Endodermal cell (in vitro differentiated cells): ENCODE results near the gene DOK6. TPM values are rescaled to one million over a fixed set of nuclear protein-coding genes. Genes with fewer than 3 reads are reported as not detected.

Experiments
- DNase-seq: peaks from one replicate; pipeline ENCODE4 v3.0.0-alpha.2; 2017
- H3K27ac ChIP-seq: 2 replicates; pipeline ENCODE4 v1.5.1; 2013; ENCODE audit warnings: mild to moderate bottlenecking, low read depth, low read length, moderate library complexity
- H3K27me3 ChIP-seq: 2 replicates; pipeline ENCODE4 v1.6.1; 2013; ENCODE audit warnings: mild to moderate bottlenecking, low read length, moderate library complexity; ENCODE audit not compliant: insufficient read depth, control insufficient read depth, poor library complexity, severe bottlenecking
- H3K36me3 ChIP-seq: 2 replicates; pipeline ENCODE4 v1.7.0; 2013; ENCODE audit warnings: mild to moderate bottlenecking, low read length, moderate library complexity; ENCODE audit not compliant: control insufficient read depth, insufficient read depth
- H3K4me1 ChIP-seq: one replicate; pipeline ENCODE4 v1.7.0; 2013; ENCODE audit warnings: low read length; ENCODE audit not compliant: control insufficient read depth, insufficient read depth
- H3K4me3 ChIP-seq: 2 replicates; pipeline ENCODE4 v1.5.1; 2013; ENCODE audit warnings: mild to moderate bottlenecking, low read length, moderate library complexity
- H3K9ac ChIP-seq: 2 replicates; pipeline ENCODE4 v1.6.1; 2013; ENCODE audit warnings: mild to moderate bottlenecking, low read length, moderate library complexity; ENCODE audit not compliant: poor library complexity, severe bottlenecking; ENCODE audit errors: extremely low read depth
- H3K9me3 ChIP-seq: 2 replicates; pipeline ENCODE4 v1.6.1; 2013; ENCODE audit warnings: mild to moderate bottlenecking, low read length, moderate library complexity; ENCODE audit not compliant: control insufficient read depth
- H3K27ac Mint-ChIP-seq: 2 replicates; pipeline ENCODE4 v1.8.0; 2020; ENCODE audit warnings: mixed read lengths
- H3K27me3 Mint-ChIP-seq: 2 replicates; pipeline ENCODE4 v1.8.0; 2021; ENCODE audit warnings: mild to moderate bottlenecking, mixed read lengths; ENCODE audit not compliant: insufficient read depth
- H3K36me3 Mint-ChIP-seq: 2 replicates; pipeline ENCODE4 v1.8.0; 2020; ENCODE audit warnings: low read depth, mixed read lengths
- H3K4me1 Mint-ChIP-seq: 2 replicates; pipeline ENCODE4 v1.8.0; 2020; ENCODE audit warnings: mixed read lengths
- H3K4me3 Mint-ChIP-seq: 2 replicates; pipeline ENCODE4 v1.8.0; 2020; ENCODE audit warnings: mild to moderate bottlenecking, moderate library complexity, mixed read lengths
- H3K9me3 Mint-ChIP-seq: 2 replicates; pipeline ENCODE4 v1.8.0; 2020; ENCODE audit warnings: mild to moderate bottlenecking, mixed read lengths
- CTCF ChIP-seq: fragments of 200-600 bp; sonication (generic); conservative IDR thresholded peaks from 2 replicates; pipeline ENCODE4 v1.5.0; 2021; ENCODE audit warnings: antibody characterized with exemption, mild to moderate bottlenecking
- WGBS, 2 experiments: methylation state at CpG; one replicate each; pipeline versions ENCODE4 v1.1.5 to v1.1.7; 2013; ENCODE audit warnings: missing lambda C conversion rate in 2 of 2, mixed read lengths in 1 of 2; ENCODE audit not compliant: insufficient coverage in 1 of 2, insufficient read length in 1 of 2; 5-methylcytosine and 5-hydroxymethylcytosine counted together
- total RNA-seq, 2 donors: library from RNA; stranded (reverse); fragmentation: NEBNext Ultra II Directional in 1 of 2; extraction: Animal tissue kit (Norgen Biotek cat#: 25700) in 1 of 2; gene quantifications; 2 replicates in 1 of 2; 3 replicates in 1 of 2; pipeline ENCODE4 v1.2.1, GENCODE V29; 2021

The DOK6 gene
- total RNA-seq, 2 donors from 2014 or later: 5.7 to 5.9 TPM

DNA sequence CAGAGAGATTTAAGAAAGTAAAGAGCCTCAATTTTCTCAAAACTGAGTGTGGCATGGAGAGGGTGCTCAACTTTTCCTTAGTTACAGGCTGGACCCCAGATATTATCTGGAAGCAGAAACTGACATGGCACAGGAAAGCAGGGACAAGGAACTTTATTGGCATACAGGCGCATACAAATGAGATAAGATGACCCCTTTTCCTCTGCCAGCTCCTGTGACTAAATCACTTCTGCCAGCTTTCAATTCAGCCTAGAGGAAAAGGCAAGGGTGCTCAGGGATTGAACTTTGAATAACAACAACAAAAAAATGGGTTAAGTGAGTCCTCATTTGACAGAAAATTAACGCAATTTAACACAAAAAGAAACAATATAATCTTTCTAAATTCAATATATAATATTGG lies 284.1 kb downstream of the DOK6 start:
- Histone ChIP-seq H3K27ac (no peak overlapping the region), H3K4me3 (no peak overlapping the region), H3K9ac (no peak overlapping the region), H3K4me1 (no peaks in the 10 kb centered on the region), H3K27me3 (no peaks in the 10 kb centered on the region), H3K36me3 (no peaks in the 10 kb centered on the region), H3K9me3 (no peaks in the 10 kb centered on the region)
- Mint-ChIP-seq H3K27me3 (no peaks in the 10 kb centered on the region), H3K4me1 (no peaks in the 10 kb centered on the region), H3K27ac (no peak overlapping the region), H3K36me3 (no peaks in the 10 kb centered on the region), H3K4me3 (no peak overlapping the region), H3K9me3 (no peaks in the 10 kb centered on the region)
- DNase-seq: no peak
- 89 to 93% methylated on average over 1 of the region's 2 CpGs for WGBS, 2 experiments
- TF ChIP-seq CTCF: no peak

- no peaks in the 10 kb centered on the region for H3K36me3 Mint-ChIP-seq
- no peak for DNase-seq
- Histone ChIP-seq H3K9me3 (no peaks in the 10 kb centered on the region), H3K9ac (no peak overlapping the region), H3K36me3 (no peaks in the 10 kb centered on the region), H3K4me3 (no peak overlapping the region), H3K27me3 (no peaks in the 10 kb centered on the region), H3K27ac (no peak overlapping the region), H3K4me1 (no peaks in the 10 kb centered on the region)
- no peaks in the 10 kb centered on the region for H3K4me1 Mint-ChIP-seq
- no peaks in the 10 kb centered on the region for H3K9me3 Mint-ChIP-seq
- no peak overlapping the region for H3K27ac Mint-ChIP-seq
- no peaks in the 10 kb centered on the region for H3K27me3 Mint-ChIP-seq
- WGBS, 2 experiments: no CpG with 5 or more reads among the region's 1 CpG
- TF ChIP-seq CTCF: no peak
- no peak overlapping the region for H3K4me3 Mint-ChIP-seq
These were observed 286.2 kb downstream of the DOK6 start for GRCh38 chr18:69686861-69687260.

DNA sequence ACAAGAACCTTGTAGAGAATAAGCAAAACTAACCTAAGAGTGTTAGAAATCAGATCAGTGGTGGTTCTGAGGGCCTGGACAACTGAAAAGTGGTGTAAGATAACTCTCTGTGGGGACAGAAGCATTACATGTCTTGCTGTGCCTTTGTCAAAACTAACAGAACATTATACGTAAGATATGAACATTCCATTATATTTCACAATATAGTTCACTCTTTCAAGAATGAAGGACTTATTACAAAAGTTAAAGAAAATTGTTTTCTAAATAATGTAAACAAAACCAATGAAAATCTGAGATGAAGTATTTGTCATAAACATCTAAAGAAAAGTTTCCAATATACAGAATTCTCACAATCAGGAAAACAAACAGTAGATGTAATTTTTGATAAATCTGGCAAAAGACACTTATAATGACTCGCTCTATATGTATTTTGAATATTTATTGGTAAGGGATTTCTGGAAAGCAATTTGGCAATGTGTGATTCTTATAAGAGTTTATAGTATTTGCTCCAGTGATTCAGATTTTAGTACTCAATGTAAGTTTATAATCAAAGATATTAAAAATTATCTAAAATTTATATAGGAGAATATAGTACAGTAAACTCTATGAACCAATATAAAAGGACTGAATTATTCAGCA lies 288.6 kb downstream of the DOK6 start:
- no peaks in the 10 kb centered on the region for H3K9me3 ChIP-seq
- DNase-seq: no peak
- no peaks in the 10 kb centered on the region for H3K9me3 Mint-ChIP-seq
- no peak for TF ChIP-seq CTCF
- H3K27me3 ChIP-seq: no peaks in the 10 kb centered on the region
- no peak overlapping the region for H3K4me3 Mint-ChIP-seq
- no peaks in the 10 kb centered on the region for H3K27me3 Mint-ChIP-seq
- H3K4me3 ChIP-seq: no peak overlapping the region
- H3K36me3 ChIP-seq: no peaks in the 10 kb centered on the region
- H3K36me3 Mint-ChIP-seq: no peaks in the 10 kb centered on the region
- H3K4me1 ChIP-seq: no peaks in the 10 kb centered on the region
- no peak overlapping the region for H3K27ac Mint-ChIP-seq
- H3K4me1 Mint-ChIP-seq: no peaks in the 10 kb centered on the region
- H3K27ac ChIP-seq: no peak overlapping the region
- 100% methylated on average over 1 of the region's 2 CpGs for WGBS, 2 experiments
- no peak overlapping the region for H3K9ac ChIP-seq
